ENCODE measurements around the gene ODF4. TPM values are rescaled to one million over a fixed set of nuclear protein-coding genes. Genes with fewer than 3 reads are reported as not detected.
"Not testable (repeated sequence)": the region's sequence is repeated elsewhere in the genome, so short reads cannot be mapped to it uniquely, and the experiment has no call there.

The ODF4 gene
- total and polyA plus RNA-seq, 8 donors, result not detected

GRCh38 chr17:8391711-8392110 is 52.1 kb downstream of the ODF4 start:
- H3K9me3 ChIP-seq, result no peaks in the 10 kb centered on the region
- H3K36me3 ChIP-seq, result no peaks in the 10 kb centered on the region
- ATAC-seq (no peak), DNase-seq (no peak)
- no peak overlapping the region for H3K4me3 ChIP-seq
- intact Hi-C loops (cut with DNase I), result no loop called here
- no peak overlapping the region for H3K27ac ChIP-seq
- TF ChIP-seq CTCF (IDR thresholded peaks at IDR 0.05), result no peak
- peaks cover 0 to 11% of the 10 kb centered on the region in 2 donors for H3K4me1 ChIP-seq
- H3K27me3 ChIP-seq, result peaks cover 0 to 47% of the 10 kb centered on the region in 2 donors

GRCh38 chr17:8392274-8392673 is 52.6 kb downstream of the ODF4 start:
- intact Hi-C loops (cut with DNase I), result no loop called here
- Histone ChIP-seq H3K36me3 (no peaks in the 10 kb centered on the region), H3K27me3 (peaks cover 0 to 52% of the 10 kb centered on the region in 2 donors), H3K4me1 (peaks cover 0 to 11% of the 10 kb centered on the region in 2 donors), H3K27ac (no peak overlapping the region), H3K9me3 (no peaks in the 10 kb centered on the region), H3K4me3 (no peak overlapping the region)
- ATAC-seq (no peak), DNase-seq (no peak)
- no peak for TF ChIP-seq CTCF (IDR thresholded peaks at IDR 0.05)

- Histone ChIP-seq H3K4me1 (peaks cover 0 to 11% of the 10 kb centered on the region in 2 donors), H3K36me3 (no peaks in the 10 kb centered on the region), H3K27ac (no peak overlapping the region), H3K27me3 (peaks cover 0 to 58% of the 10 kb centered on the region in 2 donors), H3K9me3 (no peaks in the 10 kb centered on the region), H3K4me3 (no peak overlapping the region)
- no peak for TF ChIP-seq CTCF (IDR thresholded peaks at IDR 0.05)
- no peak for ATAC-seq
- intact Hi-C loops (cut with DNase I), result no loop called here
- DNase-seq, result no peak
These were observed 53.2 kb downstream of the ODF4 start for GRCh38 chr17:8392674-8393469.

GRCh38 chr17:8393470-8394231 is 54.0 kb downstream of the ODF4 start:
- H3K27ac ChIP-seq, result peak overlapping the region in 1 of 2 donors; percentile 5
- peak; percentile 33 for ATAC-seq
- intact Hi-C loops (cut with DNase I), result no loop called here

GRCh38 chr17:8394497-8394896 is 54.9 kb downstream of the ODF4 start:
- DNase-seq; H3K27ac ChIP-seq; ATAC-seq; H3K4me3 ChIP-seq; intact Hi-C loops (cut with DNase I); H3K36me3 ChIP-seq; H3K9me3 ChIP-seq: not testable (repeated sequence)
- Histone ChIP-seq H3K27me3 (peaks cover 0 to 74% of the 10 kb centered on the region in 2 donors), H3K4me1 (peaks cover 0 to 11% of the 10 kb centered on the region in 2 donors)

More at GRCh38 chr17:8393470-8394231, 54.0 kb downstream of the ODF4 start:
- Histone ChIP-seq H3K9me3 (no peaks in the 10 kb centered on the region), H3K27me3 (peaks cover 0 to 66% of the 10 kb centered on the region in 2 donors), H3K4me3 (no peak overlapping the region), H3K36me3 (no peaks in the 10 kb centered on the region), H3K4me1 (peaks cover 0 to 11% of the 10 kb centered on the region in 2 donors)
- TF ChIP-seq CTCF (IDR thresholded peaks at IDR 0.05), result no peak
- peak in 1 of 4 donors; percentile 15 for DNase-seq

Other genes with a start within 250 kb of the ODF4 start
- gene ALOXE3, start 221.3 kb upstream of the ODF4 start, total RNA-seq, result under 1 TPM; 0.23 to 0.55 TPM
- under 1 TPM in 2 of 6 donors, not detected in 4; 0.05 to 0.06 TPM for gene ALOXE3, start 221.3 kb upstream of the ODF4 start, polyA plus RNA-seq (ENCODE audit: insufficient read length in 6 of 6)
- under 1 TPM in 1 of 2 donors, not detected in 1; 0.52 TPM for gene HES7, start 215.7 kb upstream of the ODF4 start, total RNA-seq
- under 1 TPM in 2 of 6 donors, not detected in 4; 0.10 to 0.20 TPM for gene HES7, start 215.7 kb upstream of the ODF4 start, polyA plus RNA-seq (ENCODE audit: insufficient read length in 6 of 6)
- gene PER1, start 187.4 kb upstream of the ODF4 start, total RNA-seq, result 100 to 1,000 TPM; 101 to 111 TPM
- gene PER1, start 187.4 kb upstream of the ODF4 start, polyA plus RNA-seq (ENCODE audit: insufficient read length in 6 of 6), result 10 to 100 TPM; 28.0 to 84.0 (median 41.4) TPM
- 10 to 100 TPM; 48.3 to 48.9 TPM for gene VAMP2, start 176.9 kb upstream of the ODF4 start, total RNA-seq
- 100 to 1,000 TPM in 4 of 6 donors, 10 to 100 TPM in 2; 86.2 to 108 (median 103) TPM for gene VAMP2, start 176.9 kb upstream of the ODF4 start, polyA plus RNA-seq (ENCODE audit: insufficient read length in 6 of 6)
- 10 to 100 TPM; 15.0 to 15.9 TPM for gene TMEM107, start 163.5 kb upstream of the ODF4 start, total RNA-seq
- 10 to 100 TPM; 17.3 to 21.0 (median 19.7) TPM for gene TMEM107, start 163.5 kb upstream of the ODF4 start, polyA plus RNA-seq (ENCODE audit: insufficient read length in 6 of 6)
- 10 to 100 TPM in 1 of 2 donors, 1 to 10 TPM in 1; 8.8 to 10.6 TPM for gene BORCS6, start 149.7 kb upstream of the ODF4 start, total RNA-seq
- 1 to 10 TPM; 2.4 to 4.1 (median 3.2) TPM for gene BORCS6, start 149.7 kb upstream of the ODF4 start, polyA plus RNA-seq (ENCODE audit: insufficient read length in 6 of 6)
- gene AURKB, start 129.3 kb upstream of the ODF4 start, total RNA-seq, result 10 to 100 TPM in 1 of 2 donors, 1 to 10 TPM in 1; 2.7 to 10.2 TPM
- gene AURKB, start 129.3 kb upstream of the ODF4 start, polyA plus RNA-seq (ENCODE audit: insufficient read length in 6 of 6), result 10 to 100 TPM; 21.3 to 58.0 (median 36.6) TPM
- 10 to 100 TPM; 49.1 to 53.1 TPM for gene CTC1, start 91.8 kb upstream of the ODF4 start, total RNA-seq
- 10 to 100 TPM; 23.4 to 38.6 (median 32.2) TPM for gene CTC1, start 91.8 kb upstream of the ODF4 start, polyA plus RNA-seq (ENCODE audit: insufficient read length in 6 of 6)
- 10 to 100 TPM; 25.9 to 51.0 TPM for gene PFAS, start 90.6 kb upstream of the ODF4 start, total RNA-seq
- gene PFAS, start 90.6 kb upstream of the ODF4 start, polyA plus RNA-seq (ENCODE audit: insufficient read length in 6 of 6), result 10 to 100 TPM; 36.7 to 48.8 (median 41.7) TPM
- gene RANGRF, start 51.2 kb upstream of the ODF4 start, total RNA-seq, result 10 to 100 TPM; 22.9 to 33.2 TPM
- 10 to 100 TPM; 23.7 to 30.0 (median 24.8) TPM for gene RANGRF, start 51.2 kb upstream of the ODF4 start, polyA plus RNA-seq (ENCODE audit: insufficient read length in 6 of 6)
- gene SLC25A35, start 44.4 kb upstream of the ODF4 start, total RNA-seq, result 10 to 100 TPM in 1 of 2 donors, 1 to 10 TPM in 1; 8.5 to 11.1 TPM
- gene SLC25A35, start 44.4 kb upstream of the ODF4 start, polyA plus RNA-seq (ENCODE audit: insufficient read length in 6 of 6), result 1 to 10 TPM; 2.6 to 4.8 (median 3.4) TPM
- gene ARHGEF15, start 29.6 kb upstream of the ODF4 start, total RNA-seq, result 10 to 100 TPM; 18.4 to 25.4 TPM
- 10 to 100 TPM; 32.1 to 50.6 (median 39.1) TPM for gene ARHGEF15, start 29.6 kb upstream of the ODF4 start, polyA plus RNA-seq (ENCODE audit: insufficient read length in 6 of 6)
- 1,000 to 10,000 TPM; 1,094 to 1,210 TPM for gene RPL26, start 43.4 kb downstream of the ODF4 start, total RNA-seq
- gene RPL26, start 43.4 kb downstream of the ODF4 start, polyA plus RNA-seq (ENCODE audit: insufficient read length in 6 of 6), result 1,000 to 10,000 TPM; 2,596 to 3,628 (median 3,265) TPM
- not detected for gene RNF222, start 58.0 kb downstream of the ODF4 start, total RNA-seq
- under 1 TPM in 5 of 6 donors, not detected in 1; 0.08 to 0.15 (median 0.13) TPM for gene RNF222, start 58.0 kb downstream of the ODF4 start, polyA plus RNA-seq (ENCODE audit: insufficient read length in 6 of 6)
- 10 to 100 TPM; 57.7 to 66.0 TPM for gene NDEL1, start 96.0 kb downstream of the ODF4 start, total RNA-seq
- 10 to 100 TPM; 60.8 to 84.1 (median 71.5) TPM for gene NDEL1, start 96.0 kb downstream of the ODF4 start, polyA plus RNA-seq (ENCODE audit: insufficient read length in 6 of 6)

Measured in left lung (tissue), 10 donors.